HG03175 (cell line): ENCODE results near the gene CEP295NL.
A peak's percentile ranks its signal among the peaks of the same experiment; 100 is the strongest.
"Not testable (repeated sequence)": the region's sequence is repeated elsewhere in the genome, so short reads cannot be mapped to it uniquely, and the experiment has no call there.

ENCODE experiments used
- ATAC-seq: cut with Tn5 transposase; IDR thresholded peaks from one replicate; pipeline ENCODE4 v1.9.1; 2021; ENCODE audit warnings: mild to moderate bottlenecking, moderate library complexity; ENCODE audit not compliant: unreplicated experiment

The CEP295NL gene

DNA sequence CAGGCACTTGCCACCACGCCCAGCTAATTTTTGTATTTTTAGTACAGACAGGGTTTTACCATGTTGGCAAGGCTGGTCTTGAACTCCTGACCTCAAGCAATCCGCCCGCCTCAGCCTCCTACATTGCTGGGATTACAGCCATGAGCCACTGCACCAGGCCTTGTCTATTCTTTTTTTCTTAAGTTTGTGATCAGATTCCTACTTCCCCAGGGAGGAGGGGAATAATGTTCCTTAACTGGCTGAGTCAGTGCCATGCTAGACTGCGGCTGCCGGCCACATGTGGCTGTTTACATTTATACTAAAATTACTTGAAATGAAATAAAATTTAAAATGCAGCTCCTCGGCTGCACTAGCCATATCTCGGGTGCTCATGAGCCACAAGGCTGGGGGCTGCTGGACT is 34.6 kb downstream of the CEP295NL start:
- ATAC-seq, result no peak

DNA sequence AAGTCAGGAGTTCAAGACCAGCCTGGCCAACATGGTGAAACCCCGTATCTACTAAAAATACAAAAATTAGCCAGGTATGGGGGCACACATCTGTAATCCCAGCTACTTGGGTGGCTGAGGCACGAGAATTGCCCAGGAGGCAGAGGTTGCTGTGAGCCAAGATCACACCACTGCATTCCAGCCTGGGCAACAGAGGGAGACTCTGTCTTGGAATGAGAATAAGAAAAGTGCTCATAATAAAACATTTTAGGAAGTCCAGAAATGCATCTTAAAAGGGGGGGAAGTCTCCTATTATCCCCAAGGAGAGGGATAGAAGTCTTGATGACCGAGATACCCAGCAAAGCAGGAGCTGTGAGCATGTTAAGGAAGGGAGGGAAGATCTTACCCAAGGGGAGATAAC is 36.0 kb downstream of the CEP295NL start:
- not testable (repeated sequence) for ATAC-seq

DNA sequence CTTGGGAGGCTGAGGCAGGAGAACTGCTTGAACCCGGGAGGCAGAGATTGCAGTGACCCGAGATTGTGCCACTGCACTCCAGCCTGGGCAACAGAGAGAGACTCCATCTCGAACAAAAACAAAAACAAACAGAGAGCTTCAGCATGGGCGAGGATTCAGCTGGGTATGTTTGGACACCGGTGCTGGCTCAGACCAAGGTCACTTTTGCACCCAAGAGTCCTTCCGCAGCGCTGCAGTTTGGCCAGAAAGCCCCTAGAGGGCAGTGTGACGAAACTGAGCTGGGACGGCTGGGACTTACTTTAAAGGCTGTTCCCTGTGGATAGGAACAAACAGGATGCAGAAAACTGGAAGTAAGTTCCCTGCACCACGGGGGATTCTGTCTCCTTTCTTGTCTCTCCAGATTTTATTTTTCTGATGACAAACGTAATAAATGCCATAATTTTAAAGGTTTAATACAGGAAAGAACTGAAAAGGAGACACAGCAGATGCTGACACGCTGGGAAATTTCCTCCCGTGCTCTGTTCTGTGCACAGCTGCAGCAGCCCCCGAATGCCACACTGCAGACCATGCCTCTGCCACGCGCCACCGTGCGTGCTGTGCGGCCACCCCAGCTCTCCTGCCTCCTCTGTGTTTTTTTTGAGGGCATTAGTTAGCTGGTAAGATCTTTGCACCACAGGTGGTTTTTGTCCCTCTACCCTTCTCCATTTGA is 37.2 kb downstream of the CEP295NL start:
- ATAC-seq, result no peak

DNA sequence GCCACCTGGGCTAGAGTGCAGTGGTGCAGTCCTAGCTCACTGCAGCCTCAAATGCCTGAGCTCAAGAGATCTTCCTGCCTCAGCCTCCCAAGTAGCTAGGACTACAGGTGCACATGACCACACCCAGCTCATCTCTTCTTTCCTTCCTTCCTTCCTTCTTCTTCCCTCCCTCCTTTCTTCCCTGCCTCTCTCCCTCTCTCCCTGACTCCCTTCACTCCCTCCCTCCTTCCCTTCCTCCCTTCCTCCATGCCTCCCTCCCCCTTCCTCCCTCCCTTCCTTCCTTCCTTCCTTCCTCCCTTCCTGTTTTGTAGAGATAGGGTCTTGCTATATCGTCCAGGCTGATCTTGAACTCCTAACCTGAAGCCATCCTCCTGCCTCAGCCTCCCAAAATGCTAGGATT is 38.9 kb downstream of the CEP295NL start:
- no peak for ATAC-seq

DNA sequence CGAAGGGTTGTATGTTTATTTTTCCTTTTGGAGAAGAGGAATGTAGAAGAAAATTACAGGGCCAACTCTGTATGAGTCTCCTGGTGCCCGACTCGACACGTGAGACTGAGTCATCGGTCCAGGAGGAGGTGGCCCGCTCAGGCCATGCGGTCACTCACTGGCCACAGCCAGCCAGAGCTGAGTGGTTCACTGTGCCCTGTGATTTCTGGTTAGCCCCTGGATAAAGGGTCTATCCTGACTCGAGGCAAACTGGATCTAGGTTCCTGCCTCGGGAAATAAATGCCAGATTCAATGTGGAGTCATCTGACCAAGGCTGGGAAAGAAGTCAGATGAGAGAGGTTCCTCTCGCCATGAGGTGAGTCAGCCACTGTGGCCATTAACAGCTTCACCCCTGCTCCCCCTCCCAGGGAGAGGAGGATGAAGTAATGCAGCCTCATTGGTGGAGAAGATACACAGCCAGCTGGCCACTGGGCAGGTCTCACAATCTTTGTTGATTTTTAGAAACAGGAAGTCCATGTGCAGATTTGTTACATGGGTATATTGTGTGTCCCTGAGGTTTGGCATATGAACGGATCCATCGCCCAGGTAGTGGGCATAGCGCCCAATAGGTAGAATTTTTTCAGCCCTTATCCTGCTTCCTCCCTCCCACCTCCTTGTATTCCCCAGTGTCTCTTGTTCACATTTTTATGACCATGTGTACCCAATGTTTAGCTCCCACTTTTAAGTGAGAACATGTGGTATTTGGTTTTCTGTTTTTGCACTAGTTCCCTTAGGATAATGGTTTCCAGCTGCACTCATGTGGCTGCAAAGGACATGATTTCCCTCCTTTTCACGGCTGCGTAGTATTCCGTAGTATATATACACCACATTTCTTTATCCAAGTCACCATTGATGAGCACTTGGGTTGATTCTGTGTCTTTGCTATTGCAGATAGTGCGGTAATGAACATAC is 40.7 kb downstream of the CEP295NL start:
- ATAC-seq, result no peak

DNA sequence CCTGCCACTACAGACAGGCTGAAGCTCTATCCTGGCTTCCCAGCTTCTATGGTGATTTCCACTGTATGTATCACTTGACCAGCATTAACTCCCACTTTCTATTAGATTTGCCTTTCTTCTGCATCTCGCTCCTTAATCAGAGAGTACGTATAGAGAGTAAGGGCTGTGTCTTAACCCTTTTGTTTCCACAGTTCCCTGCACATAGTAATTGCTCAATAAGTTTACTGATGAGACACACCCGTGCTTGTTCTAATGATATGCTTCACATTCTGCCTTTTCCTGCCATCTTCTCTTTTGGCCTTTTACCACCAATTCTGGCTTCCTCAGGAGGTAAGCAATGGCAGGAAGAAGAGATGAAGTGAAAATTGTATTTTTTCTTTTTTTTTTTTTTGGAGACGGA is 41.8 kb downstream of the CEP295NL start:
- ATAC-seq, result no peak

DNA sequence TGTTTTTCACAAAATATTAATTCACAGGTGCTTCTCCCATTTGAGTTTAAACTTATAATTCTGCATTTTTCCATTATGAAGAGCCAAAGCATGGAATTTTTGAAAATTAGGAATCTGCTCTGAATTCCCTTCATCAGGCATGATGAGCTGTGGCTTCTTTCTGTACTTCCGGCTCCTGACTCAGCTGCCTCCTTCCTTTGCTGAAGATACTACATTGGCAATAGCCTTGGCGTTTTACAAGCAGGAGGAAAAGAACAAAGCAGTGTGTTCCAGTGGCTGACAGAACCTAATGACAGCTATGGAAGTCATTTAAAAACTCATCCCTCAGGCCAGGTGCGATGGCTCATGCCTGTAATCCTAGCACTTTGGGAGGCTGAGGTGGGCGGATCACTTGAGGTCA is 44.0 kb downstream of the CEP295NL start:
- no peak for ATAC-seq

DNA sequence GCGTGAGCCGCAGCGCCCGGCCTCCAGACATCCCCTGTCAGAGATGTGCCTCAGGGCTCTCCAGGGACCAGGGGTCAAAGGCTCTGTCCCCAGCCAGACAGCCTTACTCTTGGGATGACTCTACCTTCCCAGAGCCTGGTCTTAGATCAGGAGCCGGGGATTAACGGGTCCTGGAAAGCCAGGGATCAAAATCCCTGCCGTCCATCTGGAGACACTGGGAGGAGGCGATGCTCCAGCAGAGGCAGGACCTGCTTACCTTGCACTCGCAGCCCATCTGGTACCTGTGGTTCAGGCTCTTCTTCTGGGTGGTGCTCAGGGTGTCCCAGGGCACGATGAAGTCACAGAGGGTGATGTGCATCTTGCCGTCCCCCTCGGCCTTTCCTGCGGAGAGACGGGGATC is 45.7 kb downstream of the CEP295NL start:
- ATAC-seq, result no peak

DNA sequence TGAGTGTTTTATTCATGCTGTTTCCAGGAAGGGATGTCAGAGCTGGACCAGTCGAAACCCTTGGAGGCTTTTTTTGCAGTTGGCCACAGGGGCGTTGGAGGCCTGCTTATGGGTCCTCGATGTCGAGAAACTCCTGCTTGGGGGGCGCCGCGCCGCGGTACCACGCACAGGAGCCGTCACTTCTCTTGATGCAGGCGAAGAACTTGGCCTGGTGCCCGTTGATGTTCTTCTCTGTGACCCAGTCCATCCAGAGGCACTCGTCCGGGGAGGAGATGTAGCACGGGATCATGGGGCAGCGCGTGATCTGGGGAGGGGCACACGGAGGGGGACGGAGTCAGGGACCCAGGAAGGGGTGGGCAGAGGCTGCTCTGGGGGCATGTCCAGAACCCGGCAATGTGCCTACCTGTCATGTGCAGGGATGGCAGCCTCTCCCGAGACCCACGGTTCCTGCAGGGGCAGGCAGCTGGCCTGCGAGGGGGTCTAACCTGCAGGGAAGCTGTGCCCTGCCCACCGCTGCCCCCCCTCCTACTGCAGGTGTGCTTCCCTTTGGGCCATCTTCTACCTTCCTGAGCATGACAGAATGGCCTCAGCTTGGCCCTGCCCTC is 47.3 kb downstream of the CEP295NL start:
- ATAC-seq, result no peak

DNA sequence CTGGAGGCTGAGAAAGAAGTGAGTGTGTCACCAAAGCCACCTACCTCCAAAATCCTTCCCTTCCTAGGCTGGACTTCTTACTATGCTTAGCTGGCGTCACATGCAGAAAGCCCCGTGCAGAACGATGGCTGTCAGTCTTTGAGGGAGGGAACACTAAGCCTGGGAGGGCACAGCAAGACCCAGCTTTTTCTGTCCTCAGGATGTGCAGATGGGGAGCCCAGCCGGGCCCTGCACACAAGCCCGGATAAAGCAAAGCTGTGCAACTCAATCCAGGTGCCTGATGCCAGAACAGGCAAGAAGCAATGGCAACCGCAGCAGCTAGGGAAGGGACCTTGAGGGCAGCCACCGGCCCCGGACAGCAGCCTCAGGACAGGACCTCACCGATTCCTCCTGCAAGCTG is 48.5 kb downstream of the CEP295NL start:
- ATAC-seq, result no peak

DNA sequence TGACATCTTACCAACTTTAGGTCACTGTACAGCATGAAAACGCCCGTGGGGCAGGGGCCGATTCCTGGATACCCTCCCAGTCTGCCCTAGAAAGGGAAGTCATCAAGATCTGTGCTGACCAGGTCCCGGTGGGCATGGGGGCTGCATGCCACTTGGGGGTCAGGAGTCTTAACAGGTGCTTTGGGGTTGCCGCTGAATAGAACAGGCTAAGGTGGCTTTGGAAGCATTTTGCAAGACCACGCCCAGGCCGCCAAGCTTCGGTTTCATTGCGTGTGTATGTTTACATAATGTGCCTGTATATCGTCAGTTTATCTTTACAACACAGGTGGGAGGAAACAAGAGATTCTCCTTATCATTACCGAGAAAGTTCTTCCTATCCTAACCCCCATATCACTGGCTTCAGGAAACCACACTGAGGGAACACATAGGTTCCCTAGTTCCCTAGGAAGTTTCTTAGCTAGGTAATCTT is 49.0 kb downstream of the CEP295NL start:
- ATAC-seq, result no peak

DNA sequence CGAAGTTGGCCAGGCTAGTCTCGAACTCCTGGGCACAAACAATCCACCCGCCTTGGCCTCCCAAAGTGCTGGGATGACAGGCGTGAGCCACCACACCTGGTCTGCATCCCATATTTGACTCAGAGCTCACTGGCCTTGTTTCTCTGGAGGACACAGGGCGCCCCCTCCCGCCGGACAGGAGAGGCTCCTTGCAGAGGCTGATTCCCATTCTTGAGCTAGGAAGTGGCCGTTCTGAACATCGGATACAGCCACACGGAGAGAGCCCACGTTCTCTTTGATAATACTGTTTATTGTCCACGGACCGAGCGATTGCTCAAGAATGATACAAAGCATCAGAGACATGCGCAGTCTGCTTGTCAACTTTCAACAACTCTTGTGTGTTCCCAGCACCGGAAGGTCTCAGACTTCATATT is 50.3 kb downstream of the CEP295NL start:
- ATAC-seq, result no peak

DNA sequence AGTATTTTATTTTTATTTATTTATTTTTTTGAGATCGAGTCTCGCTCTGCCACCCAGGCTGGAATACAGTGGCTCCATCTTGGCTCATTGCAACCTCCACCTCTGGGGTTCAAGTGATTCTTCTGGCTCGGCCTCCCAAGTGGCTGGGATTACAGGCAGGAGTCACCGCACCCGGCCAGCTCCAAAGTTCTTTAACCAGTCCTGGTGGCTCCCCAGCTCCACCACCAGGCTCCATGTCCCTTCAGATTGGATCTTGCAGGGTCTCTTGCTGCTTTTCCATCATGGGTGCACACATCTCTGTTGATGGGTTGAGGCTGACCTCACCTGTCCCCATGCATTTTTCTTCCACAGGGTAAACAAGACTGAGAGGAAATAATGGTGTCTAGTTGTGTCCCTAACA is 54.0 kb downstream of the CEP295NL start:
- ATAC-seq, result no peak

DNA sequence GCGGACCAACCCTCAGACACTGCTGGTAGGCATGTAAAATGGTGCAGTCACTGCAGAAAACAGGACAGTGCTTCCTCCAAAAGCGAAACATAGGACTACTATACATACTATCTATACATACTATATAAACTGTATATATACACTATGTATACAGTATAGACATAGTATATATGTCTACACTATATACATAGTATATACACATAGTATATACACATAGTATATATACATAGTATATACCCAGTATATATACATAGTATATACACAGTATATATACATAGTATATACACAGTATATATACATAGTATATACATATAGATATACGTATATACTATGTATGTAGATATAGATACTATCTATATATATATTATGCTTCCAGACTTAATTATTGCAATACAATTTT is 55.9 kb downstream of the CEP295NL start:
- no peak for ATAC-seq

DNA sequence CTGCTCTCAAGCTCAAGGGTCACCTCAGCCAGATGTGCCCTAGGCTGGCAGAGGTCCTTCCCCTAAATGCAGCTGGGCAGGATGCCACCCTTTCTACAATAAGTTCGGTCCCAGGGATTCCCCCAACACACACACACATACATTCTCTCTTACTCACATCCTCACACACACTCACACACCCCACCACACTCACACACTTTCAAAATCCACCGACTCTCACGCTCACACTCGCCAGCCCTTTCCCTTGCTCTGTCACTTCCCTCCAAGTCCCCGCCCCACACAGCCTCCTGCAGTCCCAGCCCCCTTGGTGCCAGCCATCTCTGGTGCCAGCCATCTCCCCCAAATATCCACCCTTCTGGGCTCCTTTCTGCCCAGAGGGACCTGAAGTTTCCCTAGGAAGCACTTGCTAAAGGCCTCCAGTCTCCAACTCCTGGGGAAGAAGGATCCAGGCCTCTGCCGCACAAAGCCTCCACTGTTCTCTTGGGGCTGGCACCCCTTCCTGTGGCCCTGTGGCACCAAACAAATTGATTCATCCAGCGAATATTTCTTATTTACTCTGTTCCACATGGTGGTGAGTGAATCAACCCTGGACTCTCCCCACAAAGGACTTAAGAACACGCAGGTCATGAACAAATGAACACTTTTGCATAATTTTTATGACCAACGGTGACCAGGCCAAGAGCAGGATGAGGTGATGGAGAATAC is 58.5 kb downstream of the CEP295NL start:
- no peak for ATAC-seq

DNA sequence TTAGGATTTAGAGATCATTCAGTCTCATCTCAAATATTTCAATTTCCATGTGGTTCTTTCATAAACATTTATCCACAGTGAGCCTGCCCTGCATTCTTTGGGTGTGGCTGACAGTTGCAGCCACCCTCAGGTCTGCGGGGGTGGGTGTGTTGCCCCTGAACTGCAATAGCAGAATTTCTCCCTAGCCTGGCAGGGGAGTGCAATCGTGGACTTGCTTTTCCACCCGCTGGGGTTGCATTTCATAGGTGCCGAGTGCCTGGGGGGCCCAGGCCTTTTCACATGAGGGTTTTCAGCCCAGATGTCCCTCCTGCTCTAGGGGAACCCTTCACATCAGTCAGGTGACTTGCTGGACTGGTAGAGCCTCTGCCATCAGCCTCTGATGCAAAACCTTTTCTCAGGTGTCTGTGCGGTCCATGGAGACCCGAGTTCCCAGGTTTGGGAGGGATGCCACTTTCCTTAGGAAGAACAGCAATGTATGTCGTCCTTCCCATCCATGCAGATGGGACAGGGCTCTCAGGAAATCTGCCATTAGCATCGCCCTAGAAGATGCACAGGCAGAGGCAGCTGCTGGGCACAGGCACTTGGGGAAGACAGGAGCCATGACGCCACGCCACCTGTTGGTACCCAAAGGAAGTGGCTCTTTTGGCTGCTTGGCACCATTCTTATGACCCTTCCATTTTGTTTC is 60.0 kb downstream of the CEP295NL start:
- no peak for ATAC-seq

DNA sequence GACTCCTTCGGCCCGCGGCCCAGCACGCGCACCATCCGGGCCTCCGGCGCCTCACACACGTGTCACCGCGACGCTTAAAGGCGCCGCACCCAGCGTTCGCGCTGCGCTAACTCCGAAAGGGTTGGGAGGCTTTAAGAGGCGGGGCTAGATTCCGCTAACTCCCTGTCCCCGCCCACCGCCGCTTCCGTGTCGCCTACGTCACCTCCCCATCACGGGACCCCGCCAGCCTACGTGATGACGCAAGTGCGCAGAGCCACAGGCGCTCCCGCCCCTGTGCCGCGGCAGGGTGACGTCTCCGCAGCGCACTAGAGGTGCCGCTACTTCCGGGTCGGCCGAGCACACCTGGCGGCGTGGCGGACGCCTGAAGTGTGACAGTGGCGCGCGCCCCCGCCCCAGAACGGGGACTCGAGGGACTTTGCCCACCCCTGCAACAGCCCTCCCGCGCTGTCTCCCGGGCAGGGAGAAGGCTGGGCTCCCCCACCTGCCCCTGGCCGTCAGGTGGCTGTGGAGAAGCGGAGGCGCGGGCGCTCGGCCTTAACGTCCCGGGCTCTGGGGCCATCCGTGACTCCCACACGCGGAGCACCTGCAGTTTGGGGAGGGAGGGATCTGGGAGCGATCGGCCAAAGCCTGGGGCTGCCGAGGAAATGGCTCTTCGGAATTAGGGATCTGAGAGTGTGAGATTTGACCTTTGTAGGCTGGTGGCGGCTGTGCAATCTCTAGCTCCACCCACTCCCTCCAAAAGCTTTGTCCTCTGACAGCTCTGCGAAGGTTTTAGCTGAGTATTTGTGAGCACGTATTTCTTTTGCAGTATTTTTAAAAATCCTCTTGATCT is 62.0 kb downstream of the CEP295NL start, which contains the start of gene USP36:
Gene USP36 (minus strand): TSS at position 35 of the 832 bp plus-strand sequence. CDS start 4,451 bp downstream, outside the sequence.
- peak; percentile 88 for ATAC-seq
